NAMALWA (cell line): Measurements from ENCODE around the gene AQP12B.
"Not testable (repeated sequence)": the region's sequence is repeated elsewhere in the genome, so short reads cannot be mapped to it uniquely, and the experiment has no call there.

Experiments used
- DNase-seq: peaks from one replicate; pipeline ENCODE4 v3.0.0-alpha.2; 2015; ENCODE audit warnings: low spot score

The AQP12B gene

DNA sequence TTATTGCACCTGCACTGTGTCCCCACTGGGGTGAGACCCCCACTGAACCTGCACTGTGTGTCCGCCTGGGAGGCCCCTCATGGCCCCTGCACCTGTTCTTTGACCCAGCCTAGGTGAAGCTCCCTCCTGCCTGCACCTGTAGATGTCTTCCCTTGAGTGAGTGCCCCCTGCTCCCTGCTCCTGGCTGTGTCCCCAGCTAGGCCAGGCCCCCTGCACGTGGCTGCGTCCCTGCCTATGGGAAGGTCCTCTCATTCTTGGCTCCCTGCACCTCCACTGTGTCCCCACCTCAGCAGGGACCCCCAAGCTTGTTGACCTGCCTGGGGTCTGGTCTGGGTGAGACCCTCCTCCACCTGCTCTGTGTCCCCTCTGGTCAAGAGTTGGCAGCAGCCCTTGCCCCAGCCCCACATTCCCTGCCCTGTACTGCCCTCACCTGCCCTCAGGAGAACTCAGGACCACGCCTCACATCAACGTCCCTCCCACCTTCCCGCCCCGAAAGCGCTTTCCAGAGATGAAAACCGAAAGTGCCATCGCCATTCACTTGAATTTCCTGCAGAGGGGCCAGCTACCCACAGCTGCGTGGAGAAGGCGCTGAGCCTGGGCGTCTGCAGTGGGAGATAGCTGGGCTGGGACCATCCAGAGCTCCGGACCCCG, 769 bp upstream of the AQP12B start:
- DNase-seq = not testable (repeated sequence)

- DNase-seq = not testable (repeated sequence)
Measured at GRCh38 chr2:240680185-240680584, 2.5 kb downstream of the AQP12B start.

DNA sequence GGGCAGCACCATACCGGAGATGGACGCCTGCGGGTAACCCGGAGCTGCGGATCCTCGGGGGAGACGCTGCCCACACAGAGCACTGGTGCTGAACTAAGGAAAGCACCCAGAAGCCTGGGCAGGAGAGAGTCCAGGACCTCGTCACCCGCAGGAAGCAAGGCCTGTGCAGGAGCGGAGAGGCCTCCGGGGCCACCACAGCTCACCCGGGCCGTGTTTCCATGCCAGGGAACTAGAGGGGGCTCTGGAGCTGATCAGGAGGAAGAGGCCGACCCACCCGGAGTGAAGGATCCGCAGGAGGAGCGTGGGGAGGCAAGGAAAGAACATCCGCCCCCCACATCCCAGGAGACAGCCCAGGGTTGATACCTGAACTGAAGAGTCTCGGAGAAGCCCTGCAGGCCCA, 3.8 kb downstream of the AQP12B start:
- DNase-seq = not testable (repeated sequence)

DNA sequence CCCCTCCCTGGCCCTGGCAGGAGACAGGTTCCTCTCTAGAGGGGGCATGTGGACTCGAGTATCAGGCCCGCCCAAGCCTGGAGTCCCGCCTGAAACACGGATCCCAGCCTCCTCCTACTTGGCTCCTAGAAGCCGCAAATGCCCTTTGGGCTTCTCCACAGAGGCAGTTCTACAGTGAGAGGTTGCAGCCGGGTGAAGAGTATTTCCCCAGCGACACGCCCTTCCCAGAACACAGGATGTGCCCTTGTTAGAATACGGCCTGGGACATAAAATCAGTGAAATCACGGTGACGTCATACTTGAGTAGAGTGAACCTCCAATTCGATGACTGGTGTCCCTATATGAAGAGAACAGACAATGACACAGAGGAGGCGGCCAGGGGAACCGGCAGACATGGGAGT, 4.6 kb downstream of the AQP12B start:
- not testable (repeated sequence) for DNase-seq

DNA sequence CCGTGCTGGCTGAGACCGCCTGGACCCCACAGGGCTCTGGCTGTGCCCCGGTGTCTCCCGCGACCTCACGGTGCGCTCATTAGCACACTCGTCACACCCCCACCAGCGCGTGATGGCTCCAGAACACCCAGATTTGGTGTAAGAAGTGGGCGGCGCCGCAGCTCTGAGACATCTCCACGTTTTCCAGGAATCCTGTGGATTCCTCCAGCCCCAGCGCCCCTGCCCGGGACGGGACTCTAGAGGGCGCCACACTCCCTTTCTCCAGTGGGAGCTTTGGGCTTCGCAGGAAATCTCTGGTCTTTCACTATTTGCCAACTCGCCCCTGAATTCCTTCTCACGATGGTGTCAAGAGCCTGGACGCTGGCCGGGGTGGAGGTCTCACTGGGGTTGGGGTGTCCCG, 7.3 kb downstream of the AQP12B start:
- DNase-seq = not testable (repeated sequence)

GRCh38 chr2:240674461-240675184, 8.1 kb downstream of the AQP12B start:
- not testable (repeated sequence) for DNase-seq

DNA sequence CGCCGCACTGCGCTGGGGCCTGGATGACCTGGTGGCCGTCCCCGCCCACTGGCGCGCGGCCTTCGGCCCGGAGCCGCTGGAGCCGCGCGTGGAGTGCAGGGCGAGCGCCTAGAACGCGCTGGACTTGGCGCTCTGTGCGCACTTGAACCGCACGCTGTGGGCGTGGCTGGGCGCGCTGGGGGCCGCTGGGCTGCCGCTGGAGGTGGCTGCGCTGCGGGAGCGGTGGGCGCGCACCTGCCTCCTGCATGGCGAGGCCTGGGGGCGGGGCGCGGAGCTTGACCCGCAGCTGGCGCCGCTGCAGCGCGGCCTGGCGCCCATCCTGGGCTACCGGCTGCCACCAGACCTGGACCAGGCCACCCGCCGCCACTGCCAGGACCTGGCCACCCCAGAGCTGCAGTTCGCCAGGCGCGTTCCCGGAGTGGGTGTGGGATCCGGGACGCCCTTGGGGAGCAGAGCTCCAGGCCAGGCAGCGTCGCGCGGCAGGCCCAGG, 9.9 kb downstream of the AQP12B start:
- no peak for DNase-seq

DNA sequence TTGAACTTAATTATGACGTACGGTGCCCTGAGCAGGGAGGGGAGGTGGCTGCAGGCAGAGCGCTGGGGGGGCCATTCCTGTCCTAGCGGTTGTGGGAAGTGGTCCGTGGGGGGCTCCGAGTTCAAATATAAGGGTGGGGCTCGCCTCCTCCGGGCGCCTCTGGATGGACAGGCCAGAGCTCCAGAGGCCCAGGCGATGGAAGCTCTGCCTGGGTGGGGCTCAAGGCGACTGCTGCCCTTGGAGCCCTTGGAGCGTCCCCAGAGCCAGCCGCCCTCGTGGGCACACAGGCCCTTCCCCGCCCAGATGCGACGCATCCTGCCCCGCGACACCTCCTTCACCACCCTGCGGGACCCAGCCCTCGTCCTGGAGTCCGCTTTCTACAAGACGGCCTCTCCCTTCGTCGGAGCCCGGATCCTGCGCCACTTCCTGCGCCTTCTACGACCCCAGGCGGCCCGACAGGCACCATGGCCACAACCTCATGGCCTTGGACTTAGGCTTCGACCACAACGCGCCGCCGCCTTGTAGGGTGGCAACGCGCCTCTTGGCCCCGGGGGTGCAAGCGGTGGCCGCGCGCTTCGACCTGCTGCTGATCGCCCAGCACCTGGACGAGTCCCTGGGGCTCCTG, 10.5 kb downstream of the AQP12B start:
- DNase-seq = no peak

DNA sequence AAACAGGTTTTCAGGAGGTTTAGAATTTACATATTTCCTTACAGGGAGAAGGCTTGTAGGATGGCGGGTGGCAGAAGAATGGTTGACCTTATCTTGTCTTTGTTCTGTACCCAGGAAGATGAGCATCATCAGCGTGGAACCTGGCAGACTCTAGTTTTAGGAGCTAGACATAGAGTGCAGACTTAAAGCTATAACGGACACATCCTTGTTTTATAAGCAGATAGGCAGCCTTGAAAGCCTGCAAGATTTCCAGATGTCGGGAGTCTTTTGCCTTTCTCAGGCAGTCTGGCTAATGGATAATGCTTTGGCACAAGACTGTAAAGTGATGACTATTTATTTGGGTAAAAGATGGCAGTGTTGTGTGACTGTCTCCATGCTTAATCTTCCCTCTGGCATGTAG, 11.7 kb downstream of the AQP12B start:
- DNase-seq = no peak

DNA sequence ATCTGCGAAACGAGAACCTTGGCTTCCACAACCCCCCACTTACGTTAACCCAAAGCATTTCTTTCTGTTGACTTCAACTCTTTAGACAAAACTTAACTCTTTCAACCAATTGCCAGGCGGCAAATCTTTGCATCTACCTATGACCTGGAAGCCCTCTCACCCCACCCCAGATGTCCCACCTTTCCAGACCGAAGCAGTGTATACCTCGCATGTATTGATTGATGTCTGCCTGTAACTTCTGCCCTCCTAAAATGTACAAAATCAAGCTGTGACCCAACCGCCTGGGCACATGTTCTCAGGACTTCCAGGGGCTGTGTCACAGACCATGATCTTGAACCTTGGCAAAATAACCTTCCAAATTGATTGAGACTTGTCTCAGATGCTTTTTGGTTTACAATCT, 12.3 kb downstream of the AQP12B start:
- DNase-seq = no peak

GRCh38 chr2:240664622-240665021, 18.1 kb downstream of the AQP12B start:
- DNase-seq = no peak

DNA sequence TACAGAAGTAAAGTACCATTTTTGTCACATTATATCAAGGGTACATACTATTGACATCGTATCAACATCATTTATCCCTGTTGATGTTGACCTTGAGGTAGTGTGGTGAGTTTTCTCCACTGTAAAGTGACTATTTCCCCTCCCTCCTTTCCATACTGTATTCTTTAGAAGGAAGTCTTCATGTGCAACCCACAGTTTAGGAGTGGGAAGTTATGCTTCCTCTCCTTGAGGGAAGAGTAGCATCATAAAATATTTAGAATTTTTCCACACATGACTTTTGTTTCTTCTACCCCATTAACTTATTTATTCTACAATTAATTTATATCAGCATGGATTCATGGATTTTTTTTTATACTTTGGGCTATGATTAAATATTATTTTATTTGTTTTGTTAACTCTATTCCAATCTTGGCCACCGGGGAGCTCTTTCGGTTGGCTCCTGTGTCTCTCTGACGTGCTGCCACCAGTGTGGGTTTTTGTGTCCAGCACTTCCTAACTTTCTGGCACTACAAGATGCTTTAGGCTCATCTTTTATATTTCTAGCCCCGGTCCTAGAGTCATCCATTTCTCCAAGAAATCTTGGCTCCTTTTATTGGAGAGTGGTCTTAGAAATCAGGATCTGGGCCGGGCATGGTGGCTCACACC, 19.0 kb downstream of the AQP12B start:
- DNase-seq = no peak

GRCh38 chr2:240662681-240663080, 20.0 kb downstream of the AQP12B start:
- DNase-seq = no peak

DNA sequence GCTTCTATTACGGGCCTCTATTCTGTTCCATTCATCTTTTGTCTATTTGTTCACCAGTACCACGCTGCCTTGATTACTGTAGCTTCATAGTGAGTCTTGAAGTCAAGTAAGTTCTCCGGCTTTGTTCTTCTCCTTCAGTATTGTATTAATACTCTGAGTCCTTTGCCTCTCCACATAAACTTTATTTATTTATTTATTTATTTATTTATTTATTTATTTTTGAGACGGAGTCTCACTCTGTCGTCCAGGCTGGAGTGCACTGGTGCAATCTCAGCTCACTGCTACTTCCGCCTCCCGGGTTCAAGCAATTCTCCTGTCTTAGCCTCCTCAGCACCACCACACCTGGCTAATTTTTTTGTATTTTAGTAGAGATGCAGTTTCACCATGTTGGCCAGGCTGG, 22.8 kb downstream of the AQP12B start:
- DNase-seq = not testable (repeated sequence)

- no peak for DNase-seq
Measured at GRCh38 chr2:240655931-240656886, 26.5 kb downstream of the AQP12B start.

DNA sequence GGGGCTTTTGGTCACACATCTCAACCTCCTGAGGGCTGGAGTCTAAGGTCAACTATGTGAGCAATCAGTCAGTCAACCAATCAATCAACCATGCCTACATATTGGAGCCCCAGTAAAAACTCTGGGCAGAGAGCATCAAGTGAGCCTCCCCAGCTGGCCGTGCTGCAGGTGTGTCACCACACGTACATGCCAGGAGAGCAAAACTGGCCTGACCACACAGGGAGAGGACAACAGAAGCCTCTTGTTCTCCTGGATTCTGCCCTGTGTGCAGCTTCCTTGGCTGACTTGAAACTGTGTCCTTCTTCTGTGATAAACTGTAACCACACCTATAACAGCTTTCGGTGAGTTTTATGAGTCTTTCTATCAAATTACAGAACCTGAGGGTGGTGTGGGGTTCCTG, 31.5 kb downstream of the AQP12B start:
- DNase-seq = no peak

DNA sequence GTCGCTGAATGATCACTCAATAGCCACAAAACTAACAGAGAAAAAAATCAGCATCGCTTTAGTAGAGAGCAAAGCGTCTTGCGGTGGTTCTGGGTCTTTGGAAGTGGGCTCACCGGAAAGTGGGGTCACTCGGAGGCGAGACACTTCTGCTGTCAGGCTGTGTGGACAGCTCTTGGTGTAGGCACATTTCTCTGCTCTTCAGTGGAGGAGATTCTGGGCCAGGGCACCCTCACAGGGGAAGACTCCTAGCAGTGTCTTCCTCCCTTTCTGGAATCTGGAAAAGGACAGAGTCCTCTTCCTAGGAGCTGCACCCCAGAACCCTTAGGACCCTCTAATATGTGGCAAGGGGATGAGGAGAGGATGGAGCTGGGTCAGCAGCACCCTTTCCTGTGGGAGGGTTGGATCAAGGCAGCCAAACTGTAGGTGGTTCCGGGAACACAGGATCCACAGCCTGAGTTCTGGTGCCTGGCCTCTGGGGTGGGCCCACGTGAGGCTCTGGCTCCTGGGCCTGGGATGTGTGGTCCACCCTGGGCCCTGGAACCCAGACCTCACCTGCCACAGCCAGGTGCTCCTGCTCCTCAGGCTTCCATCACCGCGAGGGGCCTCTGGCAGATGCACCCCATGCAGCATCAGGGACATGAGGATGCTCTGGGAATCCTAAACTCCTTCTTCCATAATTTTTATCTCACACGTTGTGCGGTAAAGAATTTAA, 32.3 kb downstream of the AQP12B start:
- no peak for DNase-seq

DNA sequence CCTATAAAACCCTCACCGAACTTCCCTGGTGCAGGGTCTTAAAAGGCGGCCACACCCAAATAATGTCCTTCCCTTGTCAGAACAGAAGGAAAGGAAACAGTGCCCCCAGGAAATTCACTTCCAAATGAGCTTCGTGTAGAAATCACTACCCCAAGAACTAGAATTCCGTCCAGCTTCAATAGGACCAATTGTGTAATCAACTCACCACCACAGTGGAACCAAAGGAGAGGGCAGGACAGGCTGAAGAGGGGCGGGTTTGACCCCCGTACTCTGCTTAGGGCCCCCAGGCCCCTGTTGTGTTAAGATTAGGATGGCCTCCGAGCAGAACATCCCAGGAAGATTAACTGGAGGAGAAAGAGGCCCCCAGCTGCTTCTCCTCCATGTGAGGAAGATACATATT, 33.4 kb downstream of the AQP12B start:
- no peak for DNase-seq

DNA sequence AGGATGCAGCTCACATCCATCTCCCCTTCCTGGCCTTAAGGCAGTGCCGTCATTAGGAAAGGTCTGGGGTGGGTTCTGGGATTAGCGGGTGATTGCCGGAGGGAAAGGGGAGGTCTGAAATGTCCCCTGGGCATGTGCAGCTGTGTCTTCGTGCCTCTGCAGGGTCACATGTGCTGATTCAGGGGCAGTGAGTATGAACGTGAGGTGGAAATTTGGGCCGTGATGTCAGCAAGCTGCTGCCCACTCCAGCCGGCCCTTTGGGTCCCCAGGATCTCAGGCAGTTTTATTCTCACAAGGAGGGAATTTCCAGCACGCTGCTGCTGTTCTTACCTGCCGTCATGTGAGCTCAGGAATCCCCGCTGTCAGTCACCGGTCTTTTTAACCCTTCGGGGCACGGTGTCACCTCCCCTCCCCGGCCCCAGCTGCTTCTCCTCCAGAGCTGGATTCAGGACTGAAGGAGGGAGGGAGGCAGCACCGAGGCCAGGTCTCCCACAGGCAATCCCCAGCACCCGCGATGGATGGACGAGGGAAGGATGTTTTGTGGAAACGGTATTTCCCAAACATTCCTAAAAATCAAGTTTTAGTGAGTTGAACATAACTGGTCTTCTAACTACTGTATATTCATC, 33.9 kb downstream of the AQP12B start:
- no peak for DNase-seq

DNA sequence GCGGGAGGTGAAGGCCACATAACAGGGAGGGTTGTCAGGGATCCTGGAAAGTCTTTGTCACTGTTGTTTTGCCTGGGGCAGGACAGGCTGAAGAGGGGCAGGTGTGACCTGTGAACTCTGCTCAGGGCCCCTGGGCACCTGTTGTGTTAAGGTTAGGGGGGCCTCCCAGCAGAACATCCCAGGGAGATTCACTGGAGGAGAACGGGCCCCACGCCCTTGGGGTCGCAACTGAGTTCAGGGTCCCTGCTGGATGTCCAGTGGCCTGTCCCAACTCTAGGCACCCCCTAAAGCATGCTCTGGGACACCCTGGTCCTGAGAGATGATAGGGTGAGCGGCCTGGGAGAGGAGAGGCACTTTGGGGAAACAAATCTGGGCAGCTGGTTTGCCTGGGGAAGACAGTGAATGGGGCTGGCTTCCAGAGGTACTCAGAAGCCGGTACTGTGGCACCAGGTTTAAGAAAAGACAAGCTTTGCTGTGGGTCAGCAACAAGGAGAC, 34.5 kb downstream of the AQP12B start:
- no peak for DNase-seq
